Heart left ventricle (tissue), 13 donors: ENCODE measurements around the gene MEGF10.

Experiments
- POLR2A ChIP-seq, 2 donors: fragments of 450-650 bp; IDR thresholded peaks; one replicate each; pipeline ENCODE4 v1.6.1; 2017; ENCODE audit warnings: antibody characterized with exemption in 2 of 2, mild to moderate bottlenecking in 2 of 2, moderate library complexity in 2 of 2
- TF ChIP-seq, protein P1 (sequence below), 12 donors: fragments of 200-600 bp; sonication (generic) in 4 of 12; IDR thresholded peaks; one replicate each; pipeline versions ENCODE4 v1.5.0 to v1.8.0; 2018 to 2022; ENCODE audit warnings: antibody characterized with exemption in 12 of 12, mild to moderate bottlenecking in 5 of 12
- donor health status: ischemic (EF 13 %, LVEDD 7.1; RV severe dilation, severe dysfunction).
- donor health status: DM: no; HTN: yes; CAD: no.
- donor health status: DM: no; HTN: no; CAD: no.
- donor health status: ischemic (EF 25% LVEDD 6.9; RV normal size, moderate dysfunction).
- donor health status: ischemic (EF 25% LVEDD 5.7; RV mildly dilated, moderate dysfunction).
- donor health status: ischemic (EF 35%, LVEDD 5.7; RV mildly dilated, moderate dysfunction).
- donor health status: nonischemic (EF 11% LVEDD 7.7; RV severe dilation, severe dysfunction).
- donor health status: DM: yes; HTN: yes; CAD: no.
- donor health status: PGD.
- donor health status: ischemic (EF 29% LVEDD 5.4; RV normal size, mild dysfunction).
- donor health status: nonischemic (EF 23%, LVEDD 6.1; RV moderate dilation, normal function).

DNA sequence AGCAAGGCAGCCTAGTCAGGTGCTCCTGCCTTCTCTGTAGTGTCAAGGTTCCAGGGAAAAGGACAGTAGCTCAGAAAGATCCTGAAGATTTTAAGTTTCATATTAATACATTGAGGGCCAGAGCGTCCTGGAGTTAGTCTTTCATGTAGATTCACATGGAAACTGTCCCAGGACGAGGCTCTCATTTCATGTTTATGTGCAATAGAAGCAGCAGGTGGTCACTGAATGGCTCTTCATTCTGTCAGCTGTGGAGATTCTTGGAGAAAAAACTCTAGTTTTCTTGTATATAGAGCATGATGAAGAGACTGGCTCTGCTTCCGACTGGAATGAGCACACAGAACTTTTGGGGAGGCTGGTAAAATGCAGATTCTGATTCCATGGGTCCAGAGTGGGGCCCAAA lies 54.3 kb downstream of the MEGF10 start:
- TF ChIP-seq, protein P1, sequence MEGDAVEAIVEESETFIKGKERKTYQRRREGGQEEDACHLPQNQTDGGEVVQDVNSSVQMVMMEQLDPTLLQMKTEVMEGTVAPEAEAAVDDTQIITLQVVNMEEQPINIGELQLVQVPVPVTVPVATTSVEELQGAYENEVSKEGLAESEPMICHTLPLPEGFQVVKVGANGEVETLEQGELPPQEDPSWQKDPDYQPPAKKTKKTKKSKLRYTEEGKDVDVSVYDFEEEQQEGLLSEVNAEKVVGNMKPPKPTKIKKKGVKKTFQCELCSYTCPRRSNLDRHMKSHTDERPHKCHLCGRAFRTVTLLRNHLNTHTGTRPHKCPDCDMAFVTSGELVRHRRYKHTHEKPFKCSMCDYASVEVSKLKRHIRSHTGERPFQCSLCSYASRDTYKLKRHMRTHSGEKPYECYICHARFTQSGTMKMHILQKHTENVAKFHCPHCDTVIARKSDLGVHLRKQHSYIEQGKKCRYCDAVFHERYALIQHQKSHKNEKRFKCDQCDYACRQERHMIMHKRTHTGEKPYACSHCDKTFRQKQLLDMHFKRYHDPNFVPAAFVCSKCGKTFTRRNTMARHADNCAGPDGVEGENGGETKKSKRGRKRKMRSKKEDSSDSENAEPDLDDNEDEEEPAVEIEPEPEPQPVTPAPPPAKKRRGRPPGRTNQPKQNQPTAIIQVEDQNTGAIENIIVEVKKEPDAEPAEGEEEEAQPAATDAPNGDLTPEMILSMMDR (IDR thresholded peaks at IDR 0.05): no peak
- TF ChIP-seq POLR2A (IDR thresholded peaks at IDR 0.05): no peak
